ENCODE measurements around the gene TMEM143.
A peak's percentile ranks its signal among the peaks of the same experiment; 100 is the strongest.
"Not testable (repeated sequence)": the region's sequence is repeated elsewhere in the genome, so short reads cannot be mapped to it uniquely, and the experiment has no call there.

TMEM143 gene

GRCh38 chr19:48395170-48395455 is 31.4 kb upstream of the TMEM143 start:
- no peak for TF ChIP-seq CTCF (IDR thresholded peaks at IDR 0.05)
- Histone ChIP-seq H3K9ac (no peak overlapping the region), H3K4me1 (no peaks in the 10 kb centered on the region), H2AFZ (no peak overlapping the region), H3K9me3 (ENCODE audit: control insufficient read depth, low read length) (no peaks in the 10 kb centered on the region), H3K27ac (no peak overlapping the region), H3K27me3 (ENCODE audit: control insufficient read depth, insufficient read depth, low read length) (no peaks in the 10 kb centered on the region), H3K36me3 (ENCODE audit: control insufficient read depth, insufficient read depth, low read length) (no peaks in the 10 kb centered on the region), H3K4me3 (ENCODE audit: low read depth, low read length) (peak overlapping the region; percentile 51), H3K79me2 (peaks cover 9% of the 10 kb centered on the region), H3K4me2 (ENCODE audit: low read length) (peak overlapping the region; percentile 72)

- H3K79me2 ChIP-seq, result peaks cover 10% of the 10 kb centered on the region
- H3K4me2 ChIP-seq (ENCODE audit: low read length), result peak overlapping the region; percentile 72
- no peak overlapping the region for H2AFZ ChIP-seq
- H3K27me3 ChIP-seq (ENCODE audit: control insufficient read depth, insufficient read depth, low read length), result no peaks in the 10 kb centered on the region
- no peaks in the 10 kb centered on the region for H3K9me3 ChIP-seq (ENCODE audit: control insufficient read depth, low read length)
- TF ChIP-seq CTCF (IDR thresholded peaks at IDR 0.05), result no peak
- H3K9ac ChIP-seq, result no peak overlapping the region
- H3K4me1 ChIP-seq, result no peaks in the 10 kb centered on the region
- H3K36me3 ChIP-seq (ENCODE audit: control insufficient read depth, insufficient read depth, low read length), result no peaks in the 10 kb centered on the region
- peak overlapping the region; percentile 51 for H3K4me3 ChIP-seq (ENCODE audit: low read depth, low read length)
- H3K27ac ChIP-seq, result no peak overlapping the region
Observed at GRCh38 chr19:48394331-48395169, 30.8 kb upstream of the TMEM143 start.

- Histone ChIP-seq H3K9ac (no peak within 1 kb of the TSS), H3K27me3 (ENCODE audit: control insufficient read depth, insufficient read depth, low read length) (no peaks in the 10 kb centered on the region), H3K4me3 (ENCODE audit: low read depth, low read length) (peak within 1 kb of the TSS; percentile 51), H3K9me3 (ENCODE audit: control insufficient read depth, low read length) (no peaks in the 10 kb centered on the region), H2AFZ (peak within 1 kb of the TSS; percentile 52), H3K27ac (no peak within 1 kb of the TSS), H3K4me1 (no peaks in the 10 kb centered on the region), H3K4me2 (ENCODE audit: low read length) (peak within 1 kb of the TSS; percentile 72), H3K36me3 (ENCODE audit: control insufficient read depth, insufficient read depth, low read length) (no peaks in the 10 kb centered on the region), H3K79me2 (peaks cover 13% of the 10 kb centered on the region)
- TF ChIP-seq CTCF (IDR thresholded peaks at IDR 0.05), result no peak
Observed at GRCh38 chr19:48393559-48394330, 30.0 kb upstream of the TMEM143 start, which contains the start of gene GRIN2D. TSS of gene GRIN2D (plus strand) at chr19:48393668. CDS start at chr19:48398393, 4,725 bp downstream.

- H3K27me3 ChIP-seq (ENCODE audit: control insufficient read depth, insufficient read depth, low read length), result no peaks in the 10 kb centered on the region
Observed at GRCh38 chr19:48392860-48393558, 29.3 kb upstream of the TMEM143 start.

GRCh38 chr19:48392006-48392344 is 28.2 kb upstream of the TMEM143 start:
- H3K9ac ChIP-seq; H3K4me1 ChIP-seq; H3K4me3 ChIP-seq (ENCODE audit: low read depth, low read length); H3K9me3 ChIP-seq (ENCODE audit: control insufficient read depth, low read length); H3K27me3 ChIP-seq (ENCODE audit: control insufficient read depth, insufficient read depth, low read length); H3K4me2 ChIP-seq (ENCODE audit: low read length); H3K27ac ChIP-seq; H3K36me3 ChIP-seq (ENCODE audit: control insufficient read depth, insufficient read depth, low read length): not testable (repeated sequence)
- peaks cover 13% of the 10 kb centered on the region for H3K79me2 ChIP-seq
- peak overlapping the region; percentile 63 for H2AFZ ChIP-seq

More at GRCh38 chr19:48392860-48393558, 29.3 kb upstream of the TMEM143 start:
- H3K4me3 ChIP-seq (ENCODE audit: low read depth, low read length), result peak overlapping the region; percentile 50
- H3K4me2 ChIP-seq (ENCODE audit: low read length), result peak overlapping the region; percentile 72
- TF ChIP-seq CTCF (IDR thresholded peaks at IDR 0.05), result no peak
- H3K9me3 ChIP-seq (ENCODE audit: control insufficient read depth, low read length), result no peaks in the 10 kb centered on the region
- H2AFZ ChIP-seq, result peak overlapping the region; percentile 52
- no peaks in the 10 kb centered on the region for H3K36me3 ChIP-seq (ENCODE audit: control insufficient read depth, insufficient read depth, low read length)
- no peak overlapping the region for H3K9ac ChIP-seq
- peaks cover 13% of the 10 kb centered on the region for H3K79me2 ChIP-seq
- no peaks in the 10 kb centered on the region for H3K4me1 ChIP-seq
- no peak overlapping the region for H3K27ac ChIP-seq
